HCT116 (cell line): Measurements from ENCODE around the gene TTC33. TPM values are rescaled to one million over a fixed set of nuclear protein-coding genes. Genes with fewer than 3 reads are reported as not detected.

ENCODE experiments used
- ATAC-seq: fragments of 200-7000 bp; cut with Tn5 transposase; 2 replicates; pipeline ENCODE4 v1.9.1; 2020; ENCODE audit warnings: mild to moderate bottlenecking, moderate library complexity
- BruUV-seq: library from RNA; stranded (reverse); fragments of 400-500 nt; replicated peaks from 2 replicates; lab custom pipeline; 2021; lab: Mats Ljungman, UMichigan
- CTCF ChIA-PET: fragments of 300-600 bp; sonication (Branson Sonifier 250); formaldehyde crosslinking; loops from one replicate; lab custom pipeline; 2021; ENCODE audit warnings: antibody characterized with exemption; lab: Charles Lee
- POLR2A ChIA-PET: fragments of 300-600, 350-600 bp; sonication (Branson Sonifier 250); formaldehyde crosslinking; loops from one replicate; lab custom pipeline; 2021; ENCODE audit warnings: antibody characterized with exemption; lab: Charles Lee
- RAD21 ChIA-PET, 2 experiments: fragments of 300-600 bp; sonication (Branson Sonifier 250); formaldehyde crosslinking; loops; one replicate each; lab custom pipeline; 2023; ENCODE audit warnings: low total read pairs in 2 of 2; ENCODE audit not compliant: uncharacterized antibody in 2 of 2, unreplicated experiment in 2 of 2, low non-redundant PET in 1 of 2; lab: Charles Lee
- DNase-seq: peaks from one replicate; pipeline ENCODE4 v3.0.0-alpha.2; 2010; ENCODE audit warnings: low read depth, low spot score
- H2AFZ ChIP-seq: fragments of 200-600 bp; shearing (Covaris generic), sonication (generic); 2 replicates; pipeline ENCODE4 v1.6.1; 2017; ENCODE audit warnings: low read depth, mixed run types, mixed read lengths, antibody characterized with exemption, low read length; ENCODE audit not compliant: poor library complexity, severe bottlenecking
- H3K27ac ChIP-seq: 2 replicates; pipeline ENCODE4 v1.5.1; 2012; ENCODE audit warnings: low read depth, low read length
- H3K27me3 ChIP-seq: fragments of 200-600 bp; sonication (generic); 2 replicates; pipeline ENCODE4 v1.6.1; 2016; ENCODE audit warnings: mixed run types, low read length, mixed read lengths; ENCODE audit not compliant: insufficient read depth
- H3K36me3 ChIP-seq, 2 experiments: fragments of 200-500 bp in 1 of 2; fragments of 200-600 bp in 1 of 2; sonication (Bioruptor generic) in 1 of 2; sonication (generic) in 1 of 2; 2 replicates each; pipeline versions ENCODE4 v1.5.1 to v1.6.1; 2014 to 2016; ENCODE audit warnings: low read length in 2 of 2, inconsistent platforms in 1 of 2, mixed read lengths in 1 of 2, mixed run types in 1 of 2; ENCODE audit not compliant: insufficient read depth in 2 of 2, control insufficient read depth in 1 of 2
- H3K4me1 ChIP-seq, 2 experiments: fragments of 200-600 bp in 1 of 2; sonication (generic) in 1 of 2; 2 replicates each; pipeline versions ENCODE4 v1.5.1 to v1.6.1; 2012 to 2017; ENCODE audit warnings: low read length in 2 of 2, inconsistent platforms in 1 of 2, mild to moderate bottlenecking in 1 of 2, mixed read lengths in 1 of 2, mixed run types in 1 of 2, moderate library complexity in 1 of 2; ENCODE audit not compliant: insufficient read depth in 2 of 2, control insufficient read depth in 1 of 2
- H3K4me2 ChIP-seq: fragments of 200-600 bp; sonication (generic); 2 replicates; pipeline ENCODE4 v1.6.1; 2017; ENCODE audit warnings: mixed run types, low read length, mixed read lengths
- H3K4me3 ChIP-seq, 2 experiments: fragments of 200-600 bp in 1 of 2; sonication (generic) in 1 of 2; replicated peaks in 1 of 2; 2 replicates each; pipeline ENCODE4 v1.5.1; 2011 to 2016; ENCODE audit warnings: low read length in 2 of 2, control low read depth in 1 of 2, low read depth in 1 of 2, mild to moderate bottlenecking in 1 of 2, mixed read lengths in 1 of 2, mixed run types in 1 of 2
- H3K79me2 ChIP-seq: fragments of 200-600 bp; sonication (generic); 2 replicates; pipeline ENCODE4 v1.6.1; 2017; ENCODE audit warnings: mild to moderate bottlenecking, mixed run types, low read length, moderate library complexity, mixed read lengths; ENCODE audit not compliant: insufficient read depth
- H3K9ac ChIP-seq: fragments of 200-600 bp; sonication (generic); 2 replicates; pipeline ENCODE4 v1.6.1; 2016; ENCODE audit warnings: low read length, mixed read lengths
- H3K9me2 ChIP-seq: fragments of 200-600 bp; sonication (generic), shearing (Covaris generic); 2 replicates; pipeline ENCODE4 v1.6.1; 2017; ENCODE audit warnings: mixed run types, mild to moderate bottlenecking, moderate library complexity; ENCODE audit not compliant: insufficient read depth
- H3K9me3 ChIP-seq, 2 experiments: fragments of 200-500 bp in 1 of 2; fragments of 200-600 bp in 1 of 2; sonication (Bioruptor generic) in 1 of 2; sonication (generic) in 1 of 2; 2 replicates each; pipeline ENCODE4 v1.6.1; 2014 to 2017; ENCODE audit warnings: low read length in 2 of 2, mixed read lengths in 2 of 2, inconsistent platforms in 1 of 2, low read depth in 1 of 2, mild to moderate bottlenecking in 1 of 2, mixed run types in 1 of 2, moderate library complexity in 1 of 2; ENCODE audit not compliant: control insufficient read depth in 1 of 2, insufficient read depth in 1 of 2
- H4K20me1 ChIP-seq: fragments of 200-600 bp; sonication (generic), shearing (Covaris generic); 2 replicates; pipeline ENCODE4 v1.6.1; 2017; ENCODE audit warnings: mixed run types, mild to moderate bottlenecking, moderate library complexity; ENCODE audit not compliant: insufficient read depth
- CEBPB ChIP-seq: IDR thresholded peaks from 2 replicates; pipeline ENCODE4 v1.6.1; 2012; ENCODE audit warnings: low read depth
- EZH2 ChIP-seq: fragments of 200-600 bp; sonication (generic); IDR thresholded peaks from 2 replicates; pipeline ENCODE4 v1.6.1; 2017; ENCODE audit warnings: antibody characterized with exemption, mixed run types
- EZH2phosphoT487 ChIP-seq: fragments of 200-600 bp; IDR thresholded peaks from 2 replicates; pipeline ENCODE4 v1.6.1; 2018; ENCODE audit warnings: antibody characterized with exemption, borderline replicate concordance
- FOSL1 ChIP-seq: IDR thresholded peaks from 2 replicates; pipeline ENCODE4 v1.6.1; 2012; ENCODE audit warnings: low read depth
- JUND ChIP-seq: IDR thresholded peaks from 2 replicates; pipeline ENCODE4 v1.6.1; 2012
- POLR2AphosphoS5 ChIP-seq: IDR thresholded peaks from 2 replicates; pipeline ENCODE4 v1.6.1; 2011; ENCODE audit warnings: mild to moderate bottlenecking, low read depth, low read length, moderate library complexity
- RAD21 ChIP-seq: IDR thresholded peaks from 2 replicates; pipeline ENCODE4 v1.6.1; 2012; ENCODE audit warnings: low read depth, mild to moderate bottlenecking
- SP1 ChIP-seq: IDR thresholded peaks from 2 replicates; pipeline ENCODE4 v1.6.1; 2012; ENCODE audit warnings: low read depth
- SRF ChIP-seq: IDR thresholded peaks from 2 replicates; pipeline ENCODE4 v1.6.1; 2012; ENCODE audit warnings: low read depth
- ZFX ChIP-seq: fragments of 450-650 bp; IDR thresholded peaks from 2 replicates; pipeline ENCODE4 v1.6.1; 2017
- ZNF274 ChIP-seq: fragments of 200-500 bp; sonication (Bioruptor generic); IDR thresholded peaks from 2 replicates; pipeline ENCODE4 v1.6.1; 2014; ENCODE audit warnings: mild to moderate bottlenecking, low read depth, low read length, inconsistent platforms
- intact Hi-C: fragments of 100-400 bp; cut with micrococcal nuclease; formaldehyde crosslinking; loops from 2 replicates; pipeline ENCODE4 v1.10.0; 2022
- total RNA-seq: library from RNA; stranded (reverse); gene quantifications from one replicate; pipeline ENCODE4 v1.2.1, GENCODE V29; 2021; ENCODE audit not compliant: unreplicated experiment
- TF ChIP-seq, protein P1 (sequence below): IDR thresholded peaks from 2 replicates; pipeline ENCODE4 v1.6.1; 2011; ENCODE audit warnings: mild to moderate bottlenecking, low read length, moderate library complexity; ENCODE audit not compliant: insufficient replicate concordance; ENCODE audit errors: extremely low read depth
- TF ChIP-seq, protein P2 (sequence below): IDR thresholded peaks from 2 replicates; pipeline ENCODE4 v1.6.1; 2012

TTC33 gene
- total RNA-seq, 1 experiment from 2014 or later, result 14.5 TPM

DNA sequence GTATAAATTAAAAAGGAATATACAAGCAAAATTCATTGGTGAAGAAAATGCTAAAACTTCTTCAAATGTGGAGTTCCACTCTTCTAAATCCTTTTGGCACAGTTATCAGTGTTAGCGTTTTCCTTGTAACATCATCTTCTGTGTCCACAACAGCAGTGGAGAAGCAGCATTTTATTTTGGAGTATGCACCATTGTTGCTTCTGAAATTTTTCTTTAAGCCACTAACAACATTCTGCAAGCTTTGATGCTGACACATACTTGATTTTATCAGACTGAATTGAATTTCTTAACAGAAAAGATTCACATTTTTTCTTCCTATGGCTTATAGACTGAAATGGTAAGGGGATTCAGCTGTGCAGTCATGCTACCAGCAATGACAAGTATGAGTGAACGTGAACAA lies 136.8 kb downstream of the TTC33 start:
- H3K9ac ChIP-seq, result no peak overlapping the region
- DNase-seq, result no peak
- CTCF ChIA-PET, result no interaction called here
- intact Hi-C loops, result no loop called here
- no TSS peak for BruUV-seq
- RAD21 ChIA-PET, result no interaction called here
- no peak overlapping the region for H3K27ac ChIP-seq
- no peaks in the 10 kb centered on the region for H3K79me2 ChIP-seq
- H3K36me3 ChIP-seq, result no peaks in the 10 kb centered on the region
- no peaks in the 10 kb centered on the region for H3K27me3 ChIP-seq
- H3K4me2 ChIP-seq, result no peak overlapping the region
- ATAC-seq, result no peak
- no peaks in the 10 kb centered on the region for H3K9me3 ChIP-seq
- POLR2A ChIA-PET, result no interaction called here
- H4K20me1 ChIP-seq, result no peaks in the 10 kb centered on the region
- TF ChIP-seq SP1 (no peak), FOSL1 (no peak), JUND (no peak), EZH2phosphoT487 (no peak), RAD21 (no peak), EZH2 (no peak), POLR2AphosphoS5 (no peak), CEBPB (no peak), ZFX (no peak), ZNF274 (no peak), SRF (no peak)
- TF ChIP-seq, protein P1, sequence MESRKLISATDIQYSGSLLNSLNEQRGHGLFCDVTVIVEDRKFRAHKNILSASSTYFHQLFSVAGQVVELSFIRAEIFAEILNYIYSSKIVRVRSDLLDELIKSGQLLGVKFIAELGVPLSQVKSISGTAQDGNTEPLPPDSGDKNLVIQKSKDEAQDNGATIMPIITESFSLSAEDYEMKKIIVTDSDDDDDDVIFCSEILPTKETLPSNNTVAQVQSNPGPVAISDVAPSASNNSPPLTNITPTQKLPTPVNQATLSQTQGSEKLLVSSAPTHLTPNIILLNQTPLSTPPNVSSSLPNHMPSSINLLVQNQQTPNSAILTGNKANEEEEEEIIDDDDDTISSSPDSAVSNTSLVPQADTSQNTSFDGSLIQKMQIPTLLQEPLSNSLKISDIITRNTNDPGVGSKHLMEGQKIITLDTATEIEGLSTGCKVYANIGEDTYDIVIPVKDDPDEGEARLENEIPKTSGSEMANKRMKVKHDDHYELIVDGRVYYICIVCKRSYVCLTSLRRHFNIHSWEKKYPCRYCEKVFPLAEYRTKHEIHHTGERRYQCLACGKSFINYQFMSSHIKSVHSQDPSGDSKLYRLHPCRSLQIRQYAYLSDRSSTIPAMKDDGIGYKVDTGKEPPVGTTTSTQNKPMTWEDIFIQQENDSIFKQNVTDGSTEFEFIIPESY, result no peak
- TF ChIP-seq, protein P2, sequence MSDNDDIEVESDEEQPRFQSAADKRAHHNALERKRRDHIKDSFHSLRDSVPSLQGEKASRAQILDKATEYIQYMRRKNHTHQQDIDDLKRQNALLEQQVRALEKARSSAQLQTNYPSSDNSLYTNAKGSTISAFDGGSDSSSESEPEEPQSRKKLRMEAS, result no peak
- H2AFZ ChIP-seq, result no peak overlapping the region
- no peaks in the 10 kb centered on the region for H3K9me2 ChIP-seq
- no peak overlapping the region for H3K4me3 ChIP-seq
- H3K4me1 ChIP-seq, result no peaks in the 10 kb centered on the region
